ENCODE measurements around the gene DNAJB13. TPM values are rescaled to one million over a fixed set of nuclear protein-coding genes. Genes with fewer than 3 reads are reported as not detected.
A peak's percentile ranks its signal among the peaks of the same experiment; 100 is the strongest.
"Not testable (repeated sequence)": the region's sequence is repeated elsewhere in the genome, so short reads cannot be mapped to it uniquely, and the experiment has no call there.

Gene DNAJB13
- total RNA-seq, 1 donor from 2014 or later: 1.0 TPM

GRCh38 chr11:73976451-73977151 is 25.8 kb downstream of the DNAJB13 start:
- Mint-ChIP-seq H3K4me1 (peaks cover 75% of the 10 kb centered on the region), H3K36me3 (ENCODE audit: low read depth) (peaks cover 85% of the 10 kb centered on the region), H3K27ac (peak overlapping the region; percentile 86), H3K9me3 (no peaks in the 10 kb centered on the region), H3K27me3 (no peaks in the 10 kb centered on the region), H3K4me3 (peak overlapping the region; percentile 48)
- intact Hi-C loops (cut with micrococcal nuclease): no loop called here
- no peak for DNase-seq

GRCh38 chr11:73977856-73978519 is 27.2 kb downstream of the DNAJB13 start:
- Mint-ChIP-seq H3K9me3 (no peaks in the 10 kb centered on the region), H3K27me3 (no peaks in the 10 kb centered on the region), H3K4me3 (peak overlapping the region; percentile 95), H3K4me1 (peaks cover 73% of the 10 kb centered on the region), H3K36me3 (ENCODE audit: low read depth) (peaks cover 89% of the 10 kb centered on the region), H3K27ac (peak overlapping the region; percentile 90)
- intact Hi-C loops (cut with micrococcal nuclease): no loop called here
- no peak for DNase-seq

- intact Hi-C loops (cut with micrococcal nuclease): no loop called here
- Mint-ChIP-seq H3K36me3 (ENCODE audit: low read depth) (peaks cover 86% of the 10 kb centered on the region), H3K4me3 (peak overlapping the region; percentile 95), H3K27me3 (no peaks in the 10 kb centered on the region), H3K27ac (peak overlapping the region; percentile 90), H3K4me1 (peaks cover 73% of the 10 kb centered on the region), H3K9me3 (no peaks in the 10 kb centered on the region)
- no peak for DNase-seq
Observed at GRCh38 chr11:73978576-73979086, 27.8 kb downstream of the DNAJB13 start.

- DNase-seq: peak; percentile 95
- Mint-ChIP-seq H3K27me3 (no peaks in the 10 kb centered on the region), H3K4me3 (peak overlapping the region; percentile 95), H3K36me3 (ENCODE audit: low read depth) (peaks cover 70% of the 10 kb centered on the region), H3K4me1 (peaks cover 68% of the 10 kb centered on the region), H3K27ac (peak overlapping the region; percentile 96), H3K9me3 (no peaks in the 10 kb centered on the region)
- intact Hi-C loops (cut with micrococcal nuclease): loop anchor here (2.0 kb wide), 1 partner anchor 15 kb away; no protein-coding TSS in a partner anchor
Observed at GRCh38 chr11:73980001-73980961, 29.5 kb downstream of the DNAJB13 start.

GRCh38 chr11:73981051-73981805 is 30.4 kb downstream of the DNAJB13 start:
- Mint-ChIP-seq H3K4me3 (peak overlapping the region; percentile 95), H3K27ac (peak overlapping the region; percentile 96), H3K27me3 (no peaks in the 10 kb centered on the region), H3K36me3 (ENCODE audit: low read depth) (peaks cover 60% of the 10 kb centered on the region), H3K4me1 (peaks cover 66% of the 10 kb centered on the region), H3K9me3 (no peaks in the 10 kb centered on the region)
- intact Hi-C loops (cut with micrococcal nuclease): loop anchor here (2.0 kb wide), 1 partner anchor 16 kb away; no protein-coding TSS in a partner anchor
- DNase-seq: peak; percentile 76

- Mint-ChIP-seq H3K36me3 (ENCODE audit: low read depth) (peaks cover 48% of the 10 kb centered on the region), H3K4me1 (peaks cover 55% of the 10 kb centered on the region), H3K4me3 (peak within 1 kb of the TSS; percentile 95), H3K9me3 (no peaks in the 10 kb centered on the region), H3K27me3 (no peaks in the 10 kb centered on the region), H3K27ac (peak within 1 kb of the TSS; percentile 99)
- peak; percentile 96 for DNase-seq
- intact Hi-C loops (cut with micrococcal nuclease): loop anchor here (1.0 to 2.0 kb wide), 3 partner anchors 8 to 606 kb away; partner anchors contain the start of gene RELT
Observed at GRCh38 chr11:73982595-73982989, 31.8 kb downstream of the DNAJB13 start, which contains the start of gene UCP2. Gene UCP2, minus strand, starts transcription at chr11:73982843. Its CDS starts 4,465 bp downstream, at chr11:73978378.

- peak; percentile 98 for DNase-seq
- Mint-ChIP-seq H3K9me3 (no peaks in the 10 kb centered on the region), H3K36me3 (ENCODE audit: low read depth) (peaks cover 42% of the 10 kb centered on the region), H3K27me3 (no peaks in the 10 kb centered on the region), H3K4me3 (peak overlapping the region; percentile 95), H3K27ac (peak overlapping the region; percentile 99), H3K4me1 (peaks cover 53% of the 10 kb centered on the region)
- intact Hi-C loops (cut with micrococcal nuclease): loop anchor here (1.0 to 2.0 kb wide), 6 partner anchors 9 to 606 kb away; partner anchors contain the start of genes C2CD3, PPME1 and RELT
Observed at GRCh38 chr11:73982990-73983740, 32.3 kb downstream of the DNAJB13 start.

- Mint-ChIP-seq H3K4me1 (peaks cover 45% of the 10 kb centered on the region), H3K9me3 (no peaks in the 10 kb centered on the region)
Observed at GRCh38 chr11:73983741-73984538, 33.1 kb downstream of the DNAJB13 start.

GRCh38 chr11:73985661-73986060 is 34.8 kb downstream of the DNAJB13 start:
- H3K27me3 Mint-ChIP-seq; intact Hi-C loops (cut with micrococcal nuclease); DNase-seq; H3K4me3 Mint-ChIP-seq; H3K9me3 Mint-ChIP-seq: not testable (repeated sequence)
- Mint-ChIP-seq H3K4me1 (peaks cover 29% of the 10 kb centered on the region), H3K27ac (peak overlapping the region; percentile 71), H3K36me3 (ENCODE audit: low read depth) (peaks cover 18% of the 10 kb centered on the region)

More at GRCh38 chr11:73983741-73984538, 33.1 kb downstream of the DNAJB13 start:
- Mint-ChIP-seq H3K27me3 (no peaks in the 10 kb centered on the region), H3K27ac (peak overlapping the region; percentile 99), H3K4me3 (peak overlapping the region; percentile 95), H3K36me3 (ENCODE audit: low read depth) (peaks cover 34% of the 10 kb centered on the region)
- intact Hi-C loops (cut with micrococcal nuclease): loop anchor here (1.0 to 2.0 kb wide), 4 partner anchors 11 to 607 kb away; partner anchors contain the start of genes C2CD3, PPME1 and RELT
- peak; percentile 78 for DNase-seq

- Mint-ChIP-seq H3K27ac (no peak overlapping the region), H3K4me3 (no peak overlapping the region), H3K36me3 (ENCODE audit: low read depth) (no peaks in the 10 kb centered on the region), H3K4me1 (peaks cover 21% of the 10 kb centered on the region), H3K27me3 (no peaks in the 10 kb centered on the region), H3K9me3 (no peaks in the 10 kb centered on the region)
- intact Hi-C loops (cut with micrococcal nuclease): no loop called here
- DNase-seq: no peak
Observed at GRCh38 chr11:73988227-73988626, 37.4 kb downstream of the DNAJB13 start.

GRCh38 chr11:73989156-73989555 is 38.3 kb downstream of the DNAJB13 start:
- intact Hi-C loops (cut with micrococcal nuclease): no loop called here
- Mint-ChIP-seq H3K9me3 (no peaks in the 10 kb centered on the region), H3K36me3 (ENCODE audit: low read depth) (no peaks in the 10 kb centered on the region), H3K27ac (no peak overlapping the region), H3K4me3 (no peak overlapping the region), H3K27me3 (no peaks in the 10 kb centered on the region), H3K4me1 (peaks cover 13% of the 10 kb centered on the region)
- no peak for DNase-seq

All from activated CD4-positive, alpha-beta T cell treated with anti-CD3 and anti-CD28 coated beads, Interleukin-2, amount 10 ng/mL, durations not matched to agents 24 days and 14 days (primary cell).